RWPE1 (cell line): ENCODE results near the gene RNF146.

Experiments
- CTCF ChIA-PET: fragments of 350-600 bp; sonication (Branson Sonifier 250); formaldehyde crosslinking; extraction: SDS; loops from one replicate; lab custom pipeline; 2021; lab: Yijun Ruan, JAX
- POLR2A ChIA-PET: fragments of 400-600 bp; formaldehyde crosslinking; extraction: SDS; loops from one replicate; lab custom pipeline; 2020; ENCODE audit warnings: antibody characterized with exemption; ENCODE audit not compliant: low non-redundant PET; lab: Yijun Ruan, JAX
- DNase-seq: peaks from one replicate; pipeline ENCODE4 v3.0.0; 2012; ENCODE audit warnings: low spot score
- H3K27ac ChIP-seq: fragments of 450-650 bp; 2 replicates; pipeline ENCODE4 v1.5.1; 2017
- TF ChIP-seq, protein P1 (sequence below): fragments of 450-650 bp; conservative IDR thresholded peaks from 2 replicates; pipeline ENCODE4 v1.5.1; 2017; ENCODE audit warnings: low read depth, mild to moderate bottlenecking

The RNF146 gene

DNA sequence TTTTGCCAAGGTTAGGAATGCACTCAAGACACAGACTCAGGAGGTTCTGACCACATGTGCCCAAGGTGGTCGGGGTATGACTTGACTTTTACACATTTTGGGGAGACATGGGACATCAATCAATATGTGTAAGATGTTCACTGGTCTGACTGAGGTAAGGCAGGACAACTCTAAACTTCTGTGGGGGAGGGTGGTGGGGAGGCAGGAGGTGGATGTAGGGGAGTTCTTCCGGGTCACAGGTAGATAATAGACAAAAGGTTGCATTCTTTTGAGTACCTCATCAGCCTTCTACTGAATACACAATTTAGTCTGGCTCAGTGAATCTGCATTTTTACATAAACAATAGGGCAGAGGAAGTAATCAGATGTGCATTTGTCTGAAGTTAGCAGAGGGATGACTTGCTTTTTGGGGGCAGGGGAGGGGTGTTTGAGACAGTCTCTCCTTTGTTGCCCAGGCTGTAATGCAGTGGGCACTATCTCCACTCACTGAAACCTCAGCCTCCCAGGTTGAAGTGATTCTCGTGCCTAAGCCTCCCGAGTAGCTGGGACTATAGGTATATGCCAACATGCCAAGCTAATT lies 65.8 kb downstream of the RNF146 start:
- H3K27ac ChIP-seq: no peak overlapping the region
- ChIA-PET CTCF (no interaction called here), POLR2A (no interaction called here)
- TF ChIP-seq, protein P1, sequence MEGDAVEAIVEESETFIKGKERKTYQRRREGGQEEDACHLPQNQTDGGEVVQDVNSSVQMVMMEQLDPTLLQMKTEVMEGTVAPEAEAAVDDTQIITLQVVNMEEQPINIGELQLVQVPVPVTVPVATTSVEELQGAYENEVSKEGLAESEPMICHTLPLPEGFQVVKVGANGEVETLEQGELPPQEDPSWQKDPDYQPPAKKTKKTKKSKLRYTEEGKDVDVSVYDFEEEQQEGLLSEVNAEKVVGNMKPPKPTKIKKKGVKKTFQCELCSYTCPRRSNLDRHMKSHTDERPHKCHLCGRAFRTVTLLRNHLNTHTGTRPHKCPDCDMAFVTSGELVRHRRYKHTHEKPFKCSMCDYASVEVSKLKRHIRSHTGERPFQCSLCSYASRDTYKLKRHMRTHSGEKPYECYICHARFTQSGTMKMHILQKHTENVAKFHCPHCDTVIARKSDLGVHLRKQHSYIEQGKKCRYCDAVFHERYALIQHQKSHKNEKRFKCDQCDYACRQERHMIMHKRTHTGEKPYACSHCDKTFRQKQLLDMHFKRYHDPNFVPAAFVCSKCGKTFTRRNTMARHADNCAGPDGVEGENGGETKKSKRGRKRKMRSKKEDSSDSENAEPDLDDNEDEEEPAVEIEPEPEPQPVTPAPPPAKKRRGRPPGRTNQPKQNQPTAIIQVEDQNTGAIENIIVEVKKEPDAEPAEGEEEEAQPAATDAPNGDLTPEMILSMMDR: no peak
- no peak for DNase-seq
